ENCODE data around the gene NADSYN1. TPM values are rescaled to one million over a fixed set of nuclear protein-coding genes. Genes with fewer than 3 reads are reported as not detected.
A peak's percentile ranks its signal among the peaks of the same experiment; 100 is the strongest.
"Not testable (repeated sequence)": the region's sequence is repeated elsewhere in the genome, so short reads cannot be mapped to it uniquely, and the experiment has no call there.

Gene NADSYN1
- total RNA-seq, 1 experiment from 2014 or later: 36.8 TPM

DNA sequence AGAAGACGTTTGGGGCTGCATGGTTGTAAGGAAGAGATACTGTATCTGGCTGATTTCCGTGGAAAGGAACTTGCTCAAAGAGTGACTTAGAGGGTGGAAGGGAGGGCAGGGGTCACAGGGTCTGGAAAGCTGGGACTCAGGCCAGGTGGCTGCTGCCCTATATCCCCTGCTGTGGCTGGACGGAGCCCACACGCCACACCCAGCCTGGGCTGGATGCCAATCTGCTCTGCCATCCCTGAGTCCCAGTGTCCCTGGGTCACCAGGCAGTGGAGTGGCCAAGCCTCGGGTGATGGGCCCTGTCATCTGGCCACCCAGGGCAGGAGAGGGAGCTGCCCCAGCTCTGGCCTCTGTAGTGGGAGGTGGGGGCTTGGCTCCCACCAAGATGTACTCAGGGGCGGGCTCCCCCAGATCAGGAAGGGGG is 47.6 kb downstream of the NADSYN1 start:
- in situ Hi-C loops (cut with HindIII; ENCODE audit: low pct_unique_long_range_greater_than_20kb, low sequenced_read_pairs): no loop called here
- DNase-seq (ENCODE audit: low read depth): peak; percentile 38

- in situ Hi-C loops (cut with HindIII; ENCODE audit: low pct_unique_long_range_greater_than_20kb, low sequenced_read_pairs): no loop called here
- DNase-seq (ENCODE audit: low read depth): no peak
These were observed 48.3 kb downstream of the NADSYN1 start for GRCh38 chr11:71501071-71501985.

- DNase-seq (ENCODE audit: low read depth): no peak
- in situ Hi-C loops (cut with HindIII; ENCODE audit: low pct_unique_long_range_greater_than_20kb, low sequenced_read_pairs): no loop called here
These were observed 49.0 kb downstream of the NADSYN1 start for GRCh38 chr11:71502026-71502425.

DNA sequence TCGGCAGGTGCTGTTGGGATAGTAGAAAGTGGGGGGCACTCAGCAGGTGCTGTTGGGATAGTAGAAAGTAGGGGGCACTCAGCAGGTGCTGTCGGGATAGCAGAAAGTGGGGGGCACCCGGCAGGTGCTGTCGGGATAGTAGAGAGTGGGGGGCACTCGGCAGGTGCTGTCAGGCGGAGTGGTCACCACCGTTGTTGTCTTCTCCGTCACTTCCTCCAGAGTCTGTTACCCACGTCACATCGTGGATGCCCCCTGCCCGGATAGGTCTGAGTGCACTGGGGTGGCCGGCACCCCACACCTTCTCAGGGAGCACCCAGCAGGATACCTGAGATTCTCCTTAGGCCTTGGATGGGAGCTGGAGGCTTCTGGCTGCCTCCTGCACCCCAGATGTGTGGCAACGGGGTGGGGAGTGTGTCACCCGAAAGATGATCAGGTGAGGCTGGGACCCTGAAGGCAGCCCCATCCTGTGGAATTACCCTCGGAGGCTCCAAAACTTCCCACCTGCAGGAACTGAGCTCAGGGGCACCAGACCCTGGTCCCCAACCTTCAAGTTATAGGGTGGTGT is 50.0 kb downstream of the NADSYN1 start:
- no peak for DNase-seq (ENCODE audit: low read depth)
- in situ Hi-C loops (cut with HindIII; ENCODE audit: low pct_unique_long_range_greater_than_20kb, low sequenced_read_pairs): no loop called here

DNA sequence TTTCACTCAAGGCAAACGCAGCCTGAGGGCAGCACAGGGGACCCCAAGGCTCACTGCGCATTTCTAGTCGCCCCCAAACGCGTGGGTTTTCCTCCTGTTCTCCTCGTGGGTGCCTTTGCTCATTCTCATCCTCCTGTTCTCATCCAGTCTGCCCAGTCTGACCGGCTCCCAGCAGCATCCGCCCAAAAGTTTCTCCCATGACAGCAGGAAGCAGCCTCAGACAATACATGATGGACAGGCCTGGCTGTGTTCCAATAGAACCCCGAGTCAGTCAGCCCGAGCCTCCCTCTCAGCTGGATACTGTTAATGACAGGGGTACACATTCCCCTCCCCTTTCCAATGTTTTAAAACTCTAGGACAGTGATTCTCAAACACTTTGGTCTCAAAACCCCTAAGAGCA is 51.5 kb downstream of the NADSYN1 start:
- in situ Hi-C loops (cut with HindIII; ENCODE audit: low pct_unique_long_range_greater_than_20kb, low sequenced_read_pairs): no loop called here
- DNase-seq (ENCODE audit: low read depth): no peak

- in situ Hi-C loops (cut with HindIII; ENCODE audit: low pct_unique_long_range_greater_than_20kb, low sequenced_read_pairs): no loop called here
- DNase-seq (ENCODE audit: low read depth): no peak
These were observed 52.0 kb downstream of the NADSYN1 start for GRCh38 chr11:71505001-71505400.

DNA sequence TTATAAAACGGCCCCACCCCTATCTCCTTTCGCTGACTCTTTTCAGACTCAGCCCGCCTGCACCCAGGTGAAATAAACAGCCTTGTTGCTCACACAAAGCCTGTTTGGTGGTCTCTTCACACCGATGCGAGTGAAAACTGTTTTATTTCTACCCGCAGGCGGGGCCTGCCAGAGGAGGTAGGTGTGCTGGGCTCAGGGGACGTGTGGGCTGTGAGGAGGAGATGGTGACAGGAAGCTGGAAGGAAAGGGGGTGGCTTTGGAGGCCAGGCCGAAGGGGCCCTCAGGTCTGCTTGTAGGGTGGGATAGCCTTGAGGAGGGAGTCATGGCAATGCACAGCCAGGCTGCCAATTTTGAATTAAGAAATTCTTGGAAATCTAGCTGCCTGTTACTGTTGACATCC is 52.8 kb downstream of the NADSYN1 start:
- in situ Hi-C loops (cut with HindIII; ENCODE audit: low pct_unique_long_range_greater_than_20kb, low sequenced_read_pairs): no loop called here
- no peak for DNase-seq (ENCODE audit: low read depth)

GRCh38 chr11:71507102-71507501 is 54.1 kb downstream of the NADSYN1 start:
- no peak for DNase-seq (ENCODE audit: low read depth)
- in situ Hi-C loops (cut with HindIII; ENCODE audit: low pct_unique_long_range_greater_than_20kb, low sequenced_read_pairs): no loop called here

DNA sequence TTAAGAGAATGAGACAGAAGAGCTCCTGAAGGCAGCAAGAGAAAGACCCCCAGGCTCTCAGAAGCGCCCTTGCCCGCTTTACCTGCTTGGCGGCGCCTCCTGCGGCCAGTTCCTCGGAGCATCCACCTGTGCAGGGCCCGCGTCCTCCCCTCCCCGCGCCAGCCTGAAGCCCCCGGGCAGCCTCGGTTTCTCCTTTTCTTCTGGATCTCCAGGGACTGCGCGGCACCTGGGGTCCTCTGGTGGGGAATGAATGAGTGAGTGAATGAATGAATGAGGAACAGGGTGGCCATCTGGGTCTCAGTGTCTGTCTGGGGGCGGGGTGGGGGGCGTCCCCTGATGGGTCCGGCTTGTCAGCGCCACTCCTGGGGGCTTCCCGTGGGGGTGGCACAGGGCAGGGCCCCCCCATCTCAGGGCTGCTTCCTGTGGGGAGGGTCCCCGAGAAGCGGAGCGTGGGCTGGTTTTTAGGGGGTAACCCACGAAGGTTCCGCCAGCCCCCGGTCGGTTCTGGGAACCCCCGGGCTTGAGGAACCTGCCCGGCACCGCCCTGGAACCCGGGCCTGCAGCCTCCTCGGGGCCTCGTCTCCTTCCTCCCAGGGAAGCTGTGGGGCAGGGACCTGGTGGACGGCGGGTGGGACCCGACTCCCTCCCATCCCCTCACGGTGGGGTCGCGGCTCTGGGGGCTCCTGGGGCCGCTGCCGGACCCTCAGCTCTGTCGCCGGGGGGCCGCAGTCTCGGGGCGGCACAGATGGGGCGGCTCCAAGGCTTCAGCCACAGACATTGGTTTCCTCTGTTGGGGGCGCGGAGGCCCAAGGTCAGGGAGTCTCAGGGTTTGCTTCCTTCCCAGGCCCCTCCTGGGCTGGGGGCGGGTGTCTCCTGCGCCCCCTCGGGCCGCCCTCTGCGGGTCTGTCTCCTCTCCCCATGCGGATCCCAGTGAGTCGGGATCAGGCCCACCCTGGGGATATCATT is 65.8 kb downstream of the NADSYN1 start:
- in situ Hi-C loops (cut with HindIII; ENCODE audit: low pct_unique_long_range_greater_than_20kb, low sequenced_read_pairs): no loop called here
- no peak for DNase-seq (ENCODE audit: low read depth)

DNA sequence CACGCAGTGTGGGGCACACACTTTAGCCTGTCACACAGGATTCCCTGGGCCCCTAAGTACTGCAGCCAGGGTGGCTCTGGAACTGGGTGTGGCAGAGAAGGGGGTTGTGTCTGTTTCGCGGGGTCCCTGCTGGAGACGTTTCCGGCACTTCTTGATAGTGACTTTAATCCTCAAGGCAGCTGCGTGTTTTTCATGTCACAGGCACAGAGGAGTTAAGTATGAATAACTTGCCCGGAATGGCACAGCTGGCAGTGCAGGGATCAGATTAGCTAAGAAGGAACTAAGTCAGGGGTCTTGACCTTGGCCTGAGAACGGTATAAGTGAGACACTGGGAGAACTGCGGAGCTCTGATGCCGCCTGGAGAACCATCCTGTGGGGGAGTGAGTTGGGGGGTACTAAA is 66.5 kb downstream of the NADSYN1 start:
- in situ Hi-C loops (cut with HindIII; ENCODE audit: low pct_unique_long_range_greater_than_20kb, low sequenced_read_pairs): no loop called here
- no peak for DNase-seq (ENCODE audit: low read depth)

GRCh38 chr11:71525188-71525937 is 72.4 kb downstream of the NADSYN1 start:
- in situ Hi-C loops (cut with HindIII; ENCODE audit: low pct_unique_long_range_greater_than_20kb, low sequenced_read_pairs): no loop called here
- no peak for DNase-seq (ENCODE audit: low read depth)

- in situ Hi-C loops (cut with HindIII; ENCODE audit: low pct_unique_long_range_greater_than_20kb, low sequenced_read_pairs): no loop called here
- no peak for DNase-seq (ENCODE audit: low read depth)
These were observed 73.0 kb downstream of the NADSYN1 start for GRCh38 chr11:71525938-71526495.

DNA sequence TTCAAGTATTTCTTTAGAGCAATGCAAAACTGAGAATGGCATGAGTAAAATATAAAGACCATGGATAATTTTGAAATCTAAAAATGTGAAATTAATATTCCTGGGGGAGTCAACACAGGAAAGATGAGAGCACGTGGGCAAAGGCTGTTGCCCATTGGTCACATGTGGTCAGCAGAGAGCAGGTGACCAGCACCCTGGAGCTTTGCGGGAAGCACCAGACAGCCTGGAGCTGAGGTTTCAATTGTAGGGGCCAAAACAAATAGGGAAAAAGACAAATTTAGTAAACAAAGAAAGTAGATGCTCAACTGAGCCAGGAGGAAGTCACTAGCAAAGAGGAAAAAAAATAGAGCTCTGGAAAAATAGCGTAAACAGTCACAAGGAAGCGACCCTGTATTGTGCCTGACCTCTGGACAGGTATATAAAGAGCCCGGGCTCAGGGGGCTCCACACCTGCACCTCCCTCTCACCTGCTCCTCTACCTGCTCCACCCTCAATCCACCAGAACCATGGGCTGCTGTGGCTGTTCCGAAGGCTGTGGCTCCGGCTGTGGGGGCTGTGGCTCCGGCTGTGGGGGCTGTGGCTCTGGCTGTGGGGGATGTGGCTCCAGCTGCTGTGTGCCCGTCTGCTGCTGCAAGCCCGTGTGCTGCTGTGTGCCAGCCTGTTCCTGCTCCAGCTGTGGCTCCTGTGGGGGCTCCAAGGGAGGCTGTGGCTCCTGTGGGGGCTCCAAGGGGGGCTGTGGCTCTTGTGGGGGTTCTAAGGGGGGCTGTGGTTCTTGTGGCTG is 74.0 kb downstream of the NADSYN1 start, which contains the start of gene KRTAP5-7:
Gene KRTAP5-7 (plus strand): TSS at position 472 of the 780 bp plus-strand sequence. CDS start 34 bp downstream, at position 506.
- in situ Hi-C loops (cut with HindIII; ENCODE audit: low pct_unique_long_range_greater_than_20kb, low sequenced_read_pairs): not testable (repeated sequence)

GRCh38 chr11:71527576-71528210 is 74.7 kb downstream of the NADSYN1 start:
- DNase-seq (ENCODE audit: low read depth): no peak
- in situ Hi-C loops (cut with HindIII; ENCODE audit: low pct_unique_long_range_greater_than_20kb, low sequenced_read_pairs): no loop called here

More for the DNA sequence above, 74.0 kb downstream of the NADSYN1 start, which contains the start of gene KRTAP5-7:
- DNase-seq (ENCODE audit: low read depth): not testable (repeated sequence)

GRCh38 chr11:71530602-71531001 is 77.6 kb downstream of the NADSYN1 start:
- in situ Hi-C loops (cut with HindIII; ENCODE audit: low pct_unique_long_range_greater_than_20kb, low sequenced_read_pairs): no loop called here
- DNase-seq (ENCODE audit: low read depth): no peak

DNA sequence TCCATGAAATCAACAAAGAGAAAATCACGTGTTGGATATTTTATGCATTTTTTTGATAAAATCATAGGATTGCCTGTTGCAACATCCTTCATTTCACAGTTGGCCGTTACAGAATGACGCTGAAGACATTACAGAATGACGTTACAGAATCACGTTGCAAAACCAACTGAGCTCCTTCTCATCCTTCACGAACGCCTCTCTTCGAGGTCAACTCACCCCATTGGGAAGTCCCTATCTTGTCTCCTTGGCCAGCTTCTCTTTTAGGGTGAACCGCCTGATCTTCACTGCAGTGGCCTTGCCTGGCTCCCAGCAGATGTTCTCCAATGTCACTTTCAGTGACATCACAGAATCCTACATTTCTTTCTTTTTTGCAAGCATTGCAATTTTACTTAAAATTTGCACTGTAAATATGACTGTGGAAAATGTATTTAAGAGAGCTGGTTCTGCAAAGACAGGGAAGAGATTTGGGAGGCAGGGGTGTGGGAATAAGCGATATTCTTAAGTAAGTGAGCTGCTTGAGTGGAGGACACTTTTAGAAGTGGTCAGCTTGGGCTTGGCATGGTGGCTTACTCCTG is 79.1 kb downstream of the NADSYN1 start:
- in situ Hi-C loops (cut with HindIII; ENCODE audit: low pct_unique_long_range_greater_than_20kb, low sequenced_read_pairs): no loop called here
- DNase-seq (ENCODE audit: low read depth): no peak

Data from Caki2 (cell line).